H1 (cell line): ENCODE results near the gene ANKRD24. TPM values are rescaled to one million over a fixed set of nuclear protein-coding genes. Genes with fewer than 3 reads are reported as not detected.

ENCODE experiments used
- CBX5 ChIP-seq: fragments of 300-800, 300-1000 bp; sonication (generic); IDR thresholded peaks from 2 replicates; pipeline ENCODE4 v1.7.1; 2016; ENCODE audit warnings: antibody characterized with exemption, low read length, low read depth
- KDM1A ChIP-seq: fragments of 200-600, 300-600 bp; sonication (generic); IDR thresholded peaks from 2 replicates; pipeline ENCODE4 v1.7.1; 2016; ENCODE audit warnings: mild to moderate bottlenecking, low read length, borderline replicate concordance
- polyA plus RNA-seq, 7 experiments: library from polyadenylated mRNA; depleted of rRNA in 3 of 7; stranded (reverse) in 5 of 7; unstranded in 2 of 7; fragments of >200 nt in 5 of 7; fragments of 200-250 nt in 2 of 7; gene quantifications; 1 replicate in 5 of 7; 2 replicates in 1 of 7; 4 replicates in 1 of 7; pipeline versions ENCODE4 v1.2.1 to v1.2.3, GENCODE V29; 2011 to 2013; ENCODE audit warnings: missing spikeins in 2 of 7, mixed read lengths in 2 of 7
- total RNA-seq: library from RNA; stranded (reverse); fragmentation: NEBNext Ultra II Directional; extraction: Animal tissue kit (Norgen Biotek cat#: 25700); gene quantifications from 2 replicates; pipeline ENCODE4 v1.2.1, GENCODE V29; 2021

ANKRD24 gene
- total and polyA plus RNA-seq, 2 of the 8 experiments (the other 6 are each of a cell fraction or from before 2014, with no cell fraction given): 7.6 to 14.1 TPM

DNA sequence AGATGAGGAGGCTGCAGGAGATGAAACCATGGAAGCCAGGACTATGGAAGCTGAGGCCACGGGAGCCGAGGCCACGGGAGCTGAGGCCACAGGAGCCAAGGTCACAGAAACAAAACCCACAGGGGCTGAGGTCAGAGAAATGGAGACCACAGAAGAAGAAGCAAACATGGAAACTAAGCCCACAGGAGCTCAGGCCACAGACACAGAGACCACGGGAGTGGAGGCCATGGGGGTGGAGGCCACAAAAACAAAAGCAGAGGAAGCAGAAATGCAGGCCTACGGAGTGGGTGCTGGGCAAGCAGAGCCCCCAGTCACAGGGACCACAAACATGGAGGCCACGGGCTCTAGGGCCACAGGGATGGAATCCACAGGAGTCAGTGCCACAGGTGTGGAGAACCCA lies 34.4 kb downstream of the ANKRD24 start (continued):
- no peak for TF ChIP-seq CBX5
- peak; percentile 73; the same call in 1 of the 2 replicates for TF ChIP-seq KDM1A
